Osteoblast (primary cell): ENCODE results near the gene KCND2. TPM values are rescaled to one million over a fixed set of nuclear protein-coding genes. Genes with fewer than 3 reads are reported as not detected.
"Not testable (repeated sequence)": the region's sequence is repeated elsewhere in the genome, so short reads cannot be mapped to it uniquely, and the experiment has no call there.

Source experiments
- DNase-seq: peaks from one replicate; pipeline ENCODE4 v3.0.0; 2011; ENCODE audit warnings: low spot score, mixed read lengths; ENCODE audit not compliant: insufficient read length; ENCODE audit errors: missing footprints
- H2AFZ ChIP-seq: 2 replicates; pipeline ENCODE4 v1.6.0; 2011; ENCODE audit warnings: mild to moderate bottlenecking, low read length
- H3K27ac ChIP-seq: 2 replicates; pipeline ENCODE4 v1.5.1; 2011; ENCODE audit warnings: mild to moderate bottlenecking, low read depth, low read length, moderate library complexity
- H3K27me3 ChIP-seq: 2 replicates; pipeline ENCODE4 v1.6.0; 2012; ENCODE audit warnings: mild to moderate bottlenecking, control low read depth, inconsistent platforms, low read length, moderate library complexity; ENCODE audit not compliant: insufficient read depth
- H3K36me3 ChIP-seq: 2 replicates; pipeline ENCODE4 v1.5.1; 2011; ENCODE audit warnings: mild to moderate bottlenecking, low read length, control low read depth, moderate library complexity; ENCODE audit not compliant: insufficient read depth
- H3K4me1 ChIP-seq: 2 replicates; pipeline ENCODE4 v1.5.1; 2011; ENCODE audit warnings: mild to moderate bottlenecking, low read length, control low read depth, moderate library complexity; ENCODE audit not compliant: insufficient read depth
- H3K4me2 ChIP-seq: 2 replicates; pipeline ENCODE4 v1.6.0; 2011; ENCODE audit warnings: mild to moderate bottlenecking, low read length; ENCODE audit not compliant: insufficient read depth
- H3K4me3 ChIP-seq: fragments of 200-600 bp; sonication (generic); 3 replicates; pipeline ENCODE4 v1.5.1; 2012; ENCODE audit warnings: mild to moderate bottlenecking, low read length, inconsistent platforms; ENCODE audit not compliant: insufficient read depth
- H3K79me2 ChIP-seq: 2 replicates; pipeline ENCODE4 v1.6.0; 2012; ENCODE audit warnings: mild to moderate bottlenecking, low read length, control low read depth, inconsistent platforms; ENCODE audit not compliant: insufficient read depth
- H3K9me3 ChIP-seq: 2 replicates; pipeline ENCODE4 v1.5.1; 2011; ENCODE audit warnings: low read depth, low read length, control low read depth
- H4K20me1 ChIP-seq: 2 replicates; pipeline ENCODE4 v1.6.0; 2012; ENCODE audit warnings: mild to moderate bottlenecking, low read length, control low read depth; ENCODE audit not compliant: insufficient read depth
- CTCF ChIP-seq: IDR thresholded peaks from 2 replicates; pipeline ENCODE4 v1.5.1; 2011; ENCODE audit warnings: mild to moderate bottlenecking, low read depth, low read length, moderate library complexity; ENCODE audit errors: extremely low read depth
- total RNA-seq: library from RNA; depleted of rRNA; stranded (reverse); fragments of >200 nt; gene quantifications from 2 replicates; pipeline ENCODE4 v1.2.3, GENCODE V29; 2012

KCND2 gene
- total RNA-seq, 1 donor, result 6.5 TPM

GRCh38 chr7:120233338-120233737 is 39.6 kb upstream of the KCND2 start:
- Histone ChIP-seq H3K27me3 (no peaks in the 10 kb centered on the region), H3K9me3 (no peaks in the 10 kb centered on the region), H3K36me3 (no peaks in the 10 kb centered on the region), H4K20me1 (no peaks in the 10 kb centered on the region), H3K27ac (no peak overlapping the region), H2AFZ (no peak overlapping the region), H3K4me2 (no peak overlapping the region), H3K4me3 (no peak overlapping the region), H3K4me1 (no peaks in the 10 kb centered on the region), H3K79me2 (no peaks in the 10 kb centered on the region)
- no peak for DNase-seq
- no peak for TF ChIP-seq CTCF

DNA sequence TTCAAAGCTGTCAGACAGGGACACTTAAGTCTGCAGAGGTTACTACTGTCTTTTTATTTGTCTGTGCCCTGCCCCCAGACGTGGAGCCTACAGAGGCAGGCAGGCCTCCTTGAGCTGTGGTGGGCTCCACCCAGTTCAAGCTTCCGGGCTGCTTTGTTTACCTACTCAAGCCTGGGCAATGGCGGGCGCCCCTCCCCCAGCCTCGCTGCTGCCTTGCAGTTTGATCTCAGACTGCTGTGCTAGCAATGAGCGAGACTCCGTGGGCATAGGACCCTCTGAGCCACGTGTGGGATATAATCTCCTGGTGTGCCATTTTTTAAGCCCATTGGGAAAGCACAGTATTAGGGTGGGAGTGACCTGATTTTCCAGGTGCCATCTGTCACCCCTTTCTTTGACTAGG is 32.6 kb upstream of the KCND2 start:
- not testable (repeated sequence) for H4K20me1 ChIP-seq, H3K4me2 ChIP-seq, DNase-seq, H3K4me3 ChIP-seq, H3K79me2 ChIP-seq, H3K4me1 ChIP-seq, H3K27ac ChIP-seq, H2AFZ ChIP-seq, H3K36me3 ChIP-seq, H3K27me3 ChIP-seq, H3K9me3 ChIP-seq

- Histone ChIP-seq H2AFZ (no peak overlapping the region), H4K20me1 (no peaks in the 10 kb centered on the region), H3K79me2 (no peaks in the 10 kb centered on the region), H3K36me3 (no peaks in the 10 kb centered on the region), H3K4me2 (no peak overlapping the region), H3K4me3 (no peak overlapping the region), H3K4me1 (no peaks in the 10 kb centered on the region), H3K27me3 (no peaks in the 10 kb centered on the region), H3K27ac (no peak overlapping the region), H3K9me3 (no peaks in the 10 kb centered on the region)
- no peak for TF ChIP-seq CTCF
- no peak for DNase-seq
Observed at GRCh38 chr7:120241973-120242372, 31.0 kb upstream of the KCND2 start.

GRCh38 chr7:120254845-120255244 is 18.1 kb upstream of the KCND2 start:
- DNase-seq, result no peak
- Histone ChIP-seq H3K36me3 (no peaks in the 10 kb centered on the region), H2AFZ (no peak overlapping the region), H3K9me3 (no peaks in the 10 kb centered on the region), H3K27ac (no peak overlapping the region), H3K79me2 (no peaks in the 10 kb centered on the region), H3K4me2 (no peak overlapping the region), H3K4me3 (no peak overlapping the region), H3K4me1 (no peaks in the 10 kb centered on the region), H3K27me3 (no peaks in the 10 kb centered on the region), H4K20me1 (no peaks in the 10 kb centered on the region)
- no peak for TF ChIP-seq CTCF
